Neural progenitor cell (in vitro differentiated cells): ENCODE data around the gene SPSB2. TPM values are rescaled to one million over a fixed set of nuclear protein-coding genes. Genes with fewer than 3 reads are reported as not detected.

ENCODE experiments used
- DNase-seq: peaks from one replicate; pipeline ENCODE4 v3.0.0-alpha.2; 2016; ENCODE audit warnings: low spot score
- H2AFZ ChIP-seq: fragments of 200-600 bp; sonication (generic); replicated peaks from 2 replicates; pipeline ENCODE4 v1.6.1; 2016; ENCODE audit warnings: antibody characterized with exemption
- H3F3A ChIP-seq: fragments of 200-600 bp; sonication (generic); 2 replicates; pipeline ENCODE4 v1.6.1; 2016; ENCODE audit warnings: antibody characterized with exemption, low read depth
- H3K27ac ChIP-seq: fragments of 200-600 bp; sonication (generic); 2 replicates; pipeline ENCODE4 v1.5.1; 2016; ENCODE audit warnings: mild to moderate bottlenecking
- H3K27me3 ChIP-seq: fragments of 200-600 bp; sonication (generic); 2 replicates; pipeline ENCODE4 v1.6.1; 2016; ENCODE audit warnings: mild to moderate bottlenecking, moderate library complexity
- H3K36me3 ChIP-seq: fragments of 200-600 bp; sonication (generic); 2 replicates; pipeline ENCODE4 v1.5.1; 2016
- H3K4me1 ChIP-seq: fragments of 200-600 bp; sonication (generic); 2 replicates; pipeline ENCODE4 v1.6.1; 2016; ENCODE audit warnings: mixed run types
- H3K4me2 ChIP-seq: fragments of 200-600 bp; sonication (generic); 2 replicates; pipeline ENCODE4 v1.6.1; 2016
- H3K4me3 ChIP-seq: fragments of 200-600 bp; sonication (generic); 2 replicates; pipeline ENCODE4 v1.5.1; 2016
- H3K79me2 ChIP-seq: fragments of 200-600 bp; sonication (generic); 2 replicates; pipeline ENCODE4 v1.6.1; 2016; ENCODE audit warnings: low read depth
- H3K9ac ChIP-seq: fragments of 200-600 bp; sonication (generic); 2 replicates; pipeline ENCODE4 v1.6.1; 2016
- H3K9me3 ChIP-seq: fragments of 200-600 bp; sonication (generic); 2 replicates; pipeline ENCODE4 v1.5.1; 2016; ENCODE audit warnings: low read depth
- H4K20me1 ChIP-seq: fragments of 200-600 bp; sonication (generic); 2 replicates; pipeline ENCODE4 v1.6.1; 2016; ENCODE audit warnings: low read depth
- H3K27ac Mint-ChIP-seq: 3 replicates; pipeline ENCODE4 v1.8.0; 2021; ENCODE audit warnings: mixed read lengths
- H3K27me3 Mint-ChIP-seq: 2 replicates; pipeline ENCODE4 v1.8.0; 2022; ENCODE audit warnings: low read depth, mild to moderate bottlenecking, inconsistent platforms, moderate library complexity, mixed read lengths; ENCODE audit not compliant: insufficient read depth
- H3K36me3 Mint-ChIP-seq: 3 replicates; pipeline ENCODE4 v1.8.0; 2021; ENCODE audit warnings: mixed read lengths
- H3K4me1 Mint-ChIP-seq: 3 replicates; pipeline ENCODE4 v1.8.0; 2021; ENCODE audit warnings: mixed read lengths
- H3K4me3 Mint-ChIP-seq: 3 replicates; pipeline ENCODE4 v1.8.0; 2021; ENCODE audit warnings: mild to moderate bottlenecking, moderate library complexity, mixed read lengths
- H3K9me3 Mint-ChIP-seq: 3 replicates; pipeline ENCODE4 v1.8.0; 2020; ENCODE audit warnings: mixed read lengths
- EZH2 ChIP-seq: fragments of 200-600 bp; sonication (generic); IDR thresholded peaks from 2 replicates; pipeline ENCODE4 v1.6.1; 2017; ENCODE audit warnings: antibody characterized with exemption, mild to moderate bottlenecking, moderate library complexity
- EZH2phosphoT487 ChIP-seq: fragments of 200-600 bp; sonication (generic); IDR thresholded peaks from 2 replicates; pipeline ENCODE4 v1.6.1; 2017; ENCODE audit warnings: antibody characterized with exemption
- total RNA-seq: library from RNA; depleted of rRNA; stranded (reverse); fragments of >200 nt; gene quantifications from 2 replicates; pipeline ENCODE4 v1.2.3, GENCODE V29; 2015; ENCODE audit warnings: low replicate concordance
- TF ChIP-seq, protein P1 (sequence below): fragments of 200-600 bp; sonication (generic); IDR thresholded peaks from 2 replicates; pipeline ENCODE4 v1.5.1; 2017; ENCODE audit warnings: antibody characterized with exemption, mild to moderate bottlenecking

Gene SPSB2
- total RNA-seq, 1 donor from 2014 or later = 0.65 TPM

DNA sequence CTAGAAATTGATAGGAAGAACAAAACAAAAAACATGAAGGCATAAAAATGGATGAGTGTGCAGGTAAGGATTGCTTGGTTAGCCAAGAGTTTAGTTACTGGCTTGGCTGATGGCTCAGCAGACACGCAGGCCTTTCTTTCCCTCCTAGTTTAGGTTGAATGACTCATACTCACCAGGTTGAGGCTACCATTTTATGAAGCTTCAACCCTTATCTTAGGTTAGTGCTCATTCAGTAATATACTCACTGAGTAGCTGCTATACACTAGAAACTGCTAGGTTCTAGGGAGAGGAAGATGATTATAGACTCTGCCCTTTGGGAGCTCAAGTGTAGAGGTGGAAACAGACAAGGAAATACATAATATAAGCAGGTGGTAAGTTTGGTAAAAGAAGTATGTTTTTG lies 38.8 kb downstream of the SPSB2 start:
- DNase-seq = no peak
- Histone ChIP-seq H3K27me3 (no peaks in the 10 kb centered on the region), H3K79me2 (peaks cover 23% of the 10 kb centered on the region), H2AFZ (no peak overlapping the region), H4K20me1 (peaks cover 66% of the 10 kb centered on the region), H3K4me2 (no peak overlapping the region), H3K4me3 (no peak overlapping the region), H3K4me1 (peaks cover 10% of the 10 kb centered on the region), H3K9me3 (no peaks in the 10 kb centered on the region), H3K9ac (no peak overlapping the region), H3F3A (peaks cover 40% of the 10 kb centered on the region), H3K36me3 (peaks cover 6% of the 10 kb centered on the region), H3K27ac (no peak overlapping the region)
- Mint-ChIP-seq H3K27me3 (peaks cover 4% of the 10 kb centered on the region), H3K9me3 (no peaks in the 10 kb centered on the region), H3K27ac (no peak overlapping the region), H3K4me3 (no peak overlapping the region), H3K4me1 (peaks cover 23% of the 10 kb centered on the region), H3K36me3 (peaks cover 35% of the 10 kb centered on the region)
- no peak for TF ChIP-seq EZH2phosphoT487
- TF ChIP-seq, protein P1, sequence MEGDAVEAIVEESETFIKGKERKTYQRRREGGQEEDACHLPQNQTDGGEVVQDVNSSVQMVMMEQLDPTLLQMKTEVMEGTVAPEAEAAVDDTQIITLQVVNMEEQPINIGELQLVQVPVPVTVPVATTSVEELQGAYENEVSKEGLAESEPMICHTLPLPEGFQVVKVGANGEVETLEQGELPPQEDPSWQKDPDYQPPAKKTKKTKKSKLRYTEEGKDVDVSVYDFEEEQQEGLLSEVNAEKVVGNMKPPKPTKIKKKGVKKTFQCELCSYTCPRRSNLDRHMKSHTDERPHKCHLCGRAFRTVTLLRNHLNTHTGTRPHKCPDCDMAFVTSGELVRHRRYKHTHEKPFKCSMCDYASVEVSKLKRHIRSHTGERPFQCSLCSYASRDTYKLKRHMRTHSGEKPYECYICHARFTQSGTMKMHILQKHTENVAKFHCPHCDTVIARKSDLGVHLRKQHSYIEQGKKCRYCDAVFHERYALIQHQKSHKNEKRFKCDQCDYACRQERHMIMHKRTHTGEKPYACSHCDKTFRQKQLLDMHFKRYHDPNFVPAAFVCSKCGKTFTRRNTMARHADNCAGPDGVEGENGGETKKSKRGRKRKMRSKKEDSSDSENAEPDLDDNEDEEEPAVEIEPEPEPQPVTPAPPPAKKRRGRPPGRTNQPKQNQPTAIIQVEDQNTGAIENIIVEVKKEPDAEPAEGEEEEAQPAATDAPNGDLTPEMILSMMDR = no peak
- no peak for TF ChIP-seq EZH2

DNA sequence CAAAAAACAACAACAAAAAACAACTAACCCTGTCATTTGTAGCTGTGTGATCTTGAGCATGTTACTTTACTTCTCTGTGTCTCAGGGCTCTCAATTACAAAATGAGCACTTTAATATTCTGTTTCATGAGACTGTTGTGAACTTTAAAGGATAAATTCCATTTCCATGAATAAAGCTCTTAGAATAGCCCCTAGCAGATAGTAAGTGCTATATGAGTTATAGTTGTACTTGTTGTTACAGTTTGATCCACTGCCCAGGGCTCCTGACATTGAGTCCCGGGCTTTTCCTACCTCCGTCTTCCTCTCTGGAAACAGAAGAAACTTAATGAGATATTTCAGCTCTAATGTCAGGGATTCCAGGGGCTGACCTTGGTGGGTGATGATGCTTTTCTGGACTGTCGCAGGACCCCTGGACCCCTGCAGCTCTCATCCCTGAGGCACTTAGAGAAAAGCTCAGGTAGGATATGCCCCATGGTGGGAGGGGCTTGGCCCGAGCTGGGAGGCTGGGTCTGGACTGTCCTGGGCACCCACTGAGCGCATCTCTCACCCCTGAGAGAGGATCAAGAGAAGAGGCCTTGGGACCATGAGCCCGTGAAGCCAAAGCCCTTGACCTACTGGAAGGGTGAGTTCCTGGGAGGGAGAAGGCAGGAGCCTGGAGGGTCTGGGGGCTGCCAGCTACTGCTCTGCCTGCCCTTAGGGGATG lies 39.8 kb downstream of the SPSB2 start:
- Histone ChIP-seq H3F3A (peaks cover 33% of the 10 kb centered on the region), H3K4me2 (no peak overlapping the region), H3K27ac (no peak overlapping the region), H3K79me2 (peaks cover 32% of the 10 kb centered on the region), H4K20me1 (peaks cover 57% of the 10 kb centered on the region), H3K4me1 (peaks cover 4% of the 10 kb centered on the region), H2AFZ (no peak overlapping the region), H3K36me3 (peaks cover 6% of the 10 kb centered on the region), H3K4me3 (no peak overlapping the region), H3K9me3 (no peaks in the 10 kb centered on the region), H3K27me3 (no peaks in the 10 kb centered on the region), H3K9ac (no peak overlapping the region)
- H3K4me3 Mint-ChIP-seq = no peak overlapping the region
- peaks cover 17% of the 10 kb centered on the region for H3K4me1 Mint-ChIP-seq
- H3K27ac Mint-ChIP-seq = no peak overlapping the region
- TF ChIP-seq, protein P1 = no peak
- TF ChIP-seq EZH2 = no peak
- no peak for TF ChIP-seq EZH2phosphoT487
- no peak for DNase-seq
- no peaks in the 10 kb centered on the region for H3K9me3 Mint-ChIP-seq
- H3K36me3 Mint-ChIP-seq = peaks cover 33% of the 10 kb centered on the region
- H3K27me3 Mint-ChIP-seq = peaks cover 4% of the 10 kb centered on the region

DNA sequence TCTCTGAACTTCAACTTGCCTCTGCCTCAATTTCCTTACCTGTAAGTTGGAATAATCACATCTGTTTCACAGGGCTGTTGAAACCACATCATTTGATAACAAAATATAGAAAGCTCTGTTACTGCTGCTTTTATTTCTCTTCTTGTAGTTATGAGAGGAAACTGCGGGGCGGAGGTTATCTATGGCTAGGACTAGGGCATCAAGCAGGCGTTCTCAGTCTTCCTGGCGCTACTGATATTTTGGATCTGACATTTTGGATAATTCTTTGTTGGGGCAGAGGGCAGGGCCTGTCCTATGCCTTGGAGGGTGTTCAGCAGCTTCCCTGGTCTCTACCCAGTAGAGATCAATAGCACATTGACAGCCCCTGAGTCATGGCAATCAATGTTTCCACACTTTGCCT lies 41.0 kb downstream of the SPSB2 start:
- peaks cover 33% of the 10 kb centered on the region for H3F3A ChIP-seq
- H3K27me3 Mint-ChIP-seq = peaks cover 7% of the 10 kb centered on the region
- no peaks in the 10 kb centered on the region for H3K27me3 ChIP-seq
- H3K79me2 ChIP-seq = peaks cover 36% of the 10 kb centered on the region
- no peaks in the 10 kb centered on the region for H3K9me3 Mint-ChIP-seq
- no peak for DNase-seq
- no peak overlapping the region for H3K27ac ChIP-seq
- TF ChIP-seq EZH2 (no peak), EZH2phosphoT487 (no peak)
- TF ChIP-seq, protein P1 = no peak
- H3K4me2 ChIP-seq = no peak overlapping the region
- H3K36me3 Mint-ChIP-seq = peaks cover 29% of the 10 kb centered on the region
- H2AFZ ChIP-seq = no peak overlapping the region
- H3K4me3 ChIP-seq = no peak overlapping the region
- no peaks in the 10 kb centered on the region for H3K9me3 ChIP-seq
- H3K4me1 ChIP-seq = peaks cover 6% of the 10 kb centered on the region
- peaks cover 22% of the 10 kb centered on the region for H3K4me1 Mint-ChIP-seq
- H3K9ac ChIP-seq = no peak overlapping the region
- peak overlapping the region; percentile 27 for H3K4me3 Mint-ChIP-seq
- peaks cover 49% of the 10 kb centered on the region for H4K20me1 ChIP-seq
- H3K36me3 ChIP-seq = peaks cover 6% of the 10 kb centered on the region
- H3K27ac Mint-ChIP-seq = no peak overlapping the region
